Neural cell (in vitro differentiated cells): ENCODE measurements around the gene DLG4. TPM values are rescaled to one million over a fixed set of nuclear protein-coding genes. Genes with fewer than 3 reads are reported as not detected.

Source experiments
- H2AFZ ChIP-seq: fragments of 200-600, 300-800 bp; sonication (generic), shearing (Covaris generic); 2 replicates; pipeline ENCODE4 v1.6.0; 2014; ENCODE audit warnings: low read depth, mild to moderate bottlenecking, antibody characterized with exemption, low read length, moderate library complexity
- H3F3A ChIP-seq: fragments of 200-600 bp; shearing (Covaris generic); 2 replicates; pipeline ENCODE4 v1.6.1; 2016; ENCODE audit warnings: mild to moderate bottlenecking, moderate library complexity, mixed read lengths, antibody characterized with exemption, low read length; ENCODE audit not compliant: insufficient read depth, poor library complexity, severe bottlenecking
- H3K27ac ChIP-seq: fragments of 200-600, 300-800 bp; sonication (generic), shearing (Covaris generic); 2 replicates; pipeline ENCODE4 v1.5.1; 2014; ENCODE audit warnings: mild to moderate bottlenecking, low read length, moderate library complexity
- H3K27me3 ChIP-seq: fragments of 300-800, 200-600 bp; sonication (generic), shearing (Covaris generic); 2 replicates; pipeline ENCODE4 v1.6.0; 2014; ENCODE audit warnings: mild to moderate bottlenecking, low read depth, low read length, moderate library complexity; ENCODE audit not compliant: insufficient read depth
- H3K36me3 ChIP-seq: fragments of 300-800, 200-600 bp; sonication (generic), shearing (Covaris generic); 2 replicates; pipeline ENCODE4 v1.5.1; 2014; ENCODE audit warnings: mild to moderate bottlenecking, antibody characterized with exemption, low read length, moderate library complexity; ENCODE audit not compliant: insufficient read depth
- H3K4me2 ChIP-seq: fragments of 300-800, 200-600 bp; sonication (generic), shearing (Covaris generic); 2 replicates; pipeline ENCODE4 v1.6.0; 2014; ENCODE audit warnings: mild to moderate bottlenecking, low read length
- H3K4me3 ChIP-seq: fragments of 300-800, 200-600 bp; sonication (generic), shearing (Covaris generic); 2 replicates; pipeline ENCODE4 v1.5.1; 2014; ENCODE audit warnings: mild to moderate bottlenecking, low read length, moderate library complexity
- H3K79me2 ChIP-seq: fragments of 200-600 bp; shearing (Covaris generic); replicated peaks from 2 replicates; pipeline ENCODE4 v1.6.0; 2014; ENCODE audit warnings: mild to moderate bottlenecking, low read length, moderate library complexity; ENCODE audit not compliant: insufficient read depth
- H3K9ac ChIP-seq: fragments of 300-800, 200-600 bp; sonication (generic), shearing (Covaris generic); 2 replicates; pipeline ENCODE4 v1.6.1; 2016; ENCODE audit warnings: mild to moderate bottlenecking, low read length, mixed read lengths
- H3K9me2 ChIP-seq: fragments of 200-600 bp; shearing (Covaris generic); 2 replicates; pipeline ENCODE4 v1.6.1; 2016; ENCODE audit warnings: mild to moderate bottlenecking, low read length, mixed read lengths; ENCODE audit not compliant: insufficient read depth
- H3K9me3 ChIP-seq: fragments of 200-600, 300-800 bp; sonication (generic), shearing (Covaris generic); 2 replicates; pipeline ENCODE4 v1.6.1; 2016; ENCODE audit warnings: mild to moderate bottlenecking, mixed run types, low read length, moderate library complexity, mixed read lengths
- H4K20me1 ChIP-seq: fragments of 200-600 bp; shearing (Covaris generic); 2 replicates; pipeline ENCODE4 v1.6.1; 2016; ENCODE audit warnings: mild to moderate bottlenecking, mixed run types; ENCODE audit not compliant: insufficient read depth
- CTCF ChIP-seq: fragments of 450-650 bp; IDR thresholded peaks from 2 replicates; pipeline ENCODE4 v1.5.1; 2014; ENCODE audit warnings: antibody characterized with exemption, mild to moderate bottlenecking, moderate library complexity; ENCODE audit not compliant: poor library complexity, severe bottlenecking
- EP300 ChIP-seq: fragments of 450-650 bp; conservative IDR thresholded peaks from 2 replicates; pipeline ENCODE4 v1.6.1; 2014; ENCODE audit warnings: antibody characterized with exemption, mild to moderate bottlenecking, moderate library complexity; ENCODE audit not compliant: poor library complexity, severe bottlenecking
- EZH2 ChIP-seq: fragments of 200-600, 300-800 bp; shearing (Covaris generic), sonication (generic); IDR thresholded peaks from 2 replicates; pipeline ENCODE4 v1.6.1; 2014; ENCODE audit warnings: antibody characterized with exemption, low read length, borderline replicate concordance, mild to moderate bottlenecking; ENCODE audit not compliant: insufficient read depth, poor library complexity, severe bottlenecking
- MXI1 ChIP-seq: fragments of 450-650 bp; conservative IDR thresholded peaks from 2 replicates; pipeline ENCODE4 v1.6.1; 2014; ENCODE audit warnings: antibody characterized with exemption, mild to moderate bottlenecking; ENCODE audit not compliant: poor library complexity, severe bottlenecking
- POLR2AphosphoS5 ChIP-seq: IDR thresholded peaks from 2 replicates; pipeline ENCODE4 v1.6.1; 2012
- RAD21 ChIP-seq: fragments of 450-650 bp; conservative IDR thresholded peaks from 2 replicates; pipeline ENCODE4 v1.6.1; 2014; ENCODE audit warnings: antibody characterized with exemption, mild to moderate bottlenecking, moderate library complexity
- REST ChIP-seq: IDR thresholded peaks from 2 replicates; pipeline ENCODE4 v1.6.1; 2012; ENCODE audit warnings: borderline replicate concordance
- SMC3 ChIP-seq: fragments of 450-650 bp; conservative IDR thresholded peaks from 2 replicates; pipeline ENCODE4 v1.6.1; 2014; ENCODE audit warnings: antibody characterized with exemption, mild to moderate bottlenecking, moderate library complexity; ENCODE audit not compliant: poor library complexity
- TAF1 ChIP-seq: IDR thresholded peaks from 2 replicates; pipeline ENCODE4 v1.6.1; 2012; ENCODE audit warnings: low read depth
- polyA plus RNA-seq: library from polyadenylated mRNA; depleted of rRNA; stranded (reverse); fragments of >200 nt; gene quantifications from 2 replicates; pipeline ENCODE4 v1.2.3, GENCODE V29; 2014

Gene DLG4
- polyA plus RNA-seq, 1 donor from 2014 or later: 126 TPM

- Histone ChIP-seq H3K79me2 (no peaks in the 10 kb centered on the region), H3K27me3 (no peaks in the 10 kb centered on the region), H3F3A (no peaks in the 10 kb centered on the region), H3K9ac (no peak overlapping the region), H3K9me2 (no peaks in the 10 kb centered on the region), H3K27ac (no peak overlapping the region), H2AFZ (no peak overlapping the region), H3K4me3 (no peak overlapping the region), H3K9me3 (no peaks in the 10 kb centered on the region), H3K4me2 (no peak overlapping the region), H4K20me1 (no peaks in the 10 kb centered on the region), H3K36me3 (peaks cover 11% of the 10 kb centered on the region)
- TF ChIP-seq CTCF (no peak), SMC3 (no peak), REST (no peak), RAD21 (no peak), POLR2AphosphoS5 (no peak), TAF1 (no peak)
Measured at GRCh38 chr17:7192271-7192937, 27.2 kb downstream of the DLG4 start.

- Histone ChIP-seq H4K20me1 (no peaks in the 10 kb centered on the region), H3K27ac (no peak overlapping the region), H3F3A (no peaks in the 10 kb centered on the region), H3K4me3 (no peak overlapping the region), H3K79me2 (no peaks in the 10 kb centered on the region), H3K4me2 (no peak overlapping the region), H3K36me3 (peaks cover 11% of the 10 kb centered on the region), H3K27me3 (no peaks in the 10 kb centered on the region), H3K9ac (no peak overlapping the region), H3K9me2 (no peaks in the 10 kb centered on the region), H2AFZ (no peak overlapping the region), H3K9me3 (no peaks in the 10 kb centered on the region)
- TF ChIP-seq CTCF (no peak), MXI1 (no peak), EP300 (no peak), SMC3 (no peak), TAF1 (no peak), EZH2 (no peak), RAD21 (no peak), POLR2AphosphoS5 (no peak), REST (no peak)
Measured at GRCh38 chr17:7191571-7192270, 27.9 kb downstream of the DLG4 start.
